Measurements from ENCODE around the gene PPP3CA. TPM values are rescaled to one million over a fixed set of nuclear protein-coding genes. Genes with fewer than 3 reads are reported as not detected.
"Not testable (repeated sequence)": the region's sequence is repeated elsewhere in the genome, so short reads cannot be mapped to it uniquely, and the experiment has no call there.

The PPP3CA gene
- polyA plus RNA-seq, 1 donor (not counting 4 experiments of a cell fraction or from before 2014, with no cell fraction given), result 43.3 TPM

GRCh38 chr4:101000496-101000895 lies 346.8 kb downstream of the PPP3CA start:
- FAIRE-seq, result no peak

GRCh38 chr4:100995671-100996070 lies 351.7 kb downstream of the PPP3CA start:
- no peak overlapping the region for H3K27ac ChIP-seq (ENCODE audit: control insufficient read depth, insufficient read depth, low read length)
- no peaks in the 10 kb centered on the region for H3K9me1 ChIP-seq (ENCODE audit: control insufficient read depth, extremely low read depth, insufficient read depth, low read length)
- TF ChIP-seq EZH2 (IDR thresholded peaks at IDR 0.05; ENCODE audit: low read length), result no peak
- TF ChIP-seq CTCF (optimal IDR thresholded peaks at IDR 0.05 in 1 of 3, IDR thresholded peaks at IDR 0.05 in 1 of 3, conservative IDR thresholded peaks at IDR 0.05 in 1 of 3; ENCODE audit: extremely low read depth in 1 of 3, insufficient read depth in 2 of 3, low read length in 3 of 3), result no peak
- H3K27me3 ChIP-seq (ENCODE audit: control insufficient read depth, extremely low read depth, insufficient read depth, low read length), result no peaks in the 10 kb centered on the region
- H4K20me1 ChIP-seq (ENCODE audit: control insufficient read depth, extremely low read depth, insufficient read depth, low read length), result no peaks in the 10 kb centered on the region
- DNase-seq (ENCODE audit: low read depth, low spot score) (no peak), FAIRE-seq (no peak)
- H2AFZ ChIP-seq (ENCODE audit: control insufficient read depth, low read length), result no peak overlapping the region
- H3K4me1 ChIP-seq (ENCODE audit: control insufficient read depth, extremely low read depth, insufficient read depth, low read length), result no peaks in the 10 kb centered on the region
- no peaks in the 10 kb centered on the region for H3K79me2 ChIP-seq (ENCODE audit: control insufficient read depth, insufficient read depth, low read length)
- no peak overlapping the region for H3K4me3 ChIP-seq (ENCODE audit: control insufficient read depth in 2 of 3, extremely low read depth in 1 of 3, insufficient read depth in 2 of 3, low read depth in 1 of 3, low read length in 3 of 3)
- dilution Hi-C loops (cut with MboI; ENCODE audit: extremely low pct_ligation_motif_present, low sequenced_read_pairs), result no loop called here
- no peak overlapping the region for H3K4me2 ChIP-seq (ENCODE audit: control insufficient read depth, extremely low read depth, insufficient read depth, low read depth, low read length)
- no peak overlapping the region for H3K9ac ChIP-seq (ENCODE audit: control insufficient read depth, extremely low read depth, insufficient read depth, low read length)
- no peaks in the 10 kb centered on the region for H3K36me3 ChIP-seq (ENCODE audit: control insufficient read depth in 2 of 2, extremely low read depth in 1 of 2, insufficient read depth in 2 of 2, low read length in 2 of 2)
- no peaks in the 10 kb centered on the region for H3K9me3 ChIP-seq (ENCODE audit: control insufficient read depth, low read depth, low read length)

More at GRCh38 chr4:101000496-101000895, 346.8 kb downstream of the PPP3CA start:
- Histone ChIP-seq H3K9me3 (ENCODE audit: control insufficient read depth, low read depth, low read length) (no peaks in the 10 kb centered on the region), H2AFZ (ENCODE audit: control insufficient read depth, low read length) (no peak overlapping the region), H3K9me1 (ENCODE audit: control insufficient read depth, extremely low read depth, insufficient read depth, low read length) (no peaks in the 10 kb centered on the region), H3K27me3 (ENCODE audit: control insufficient read depth, extremely low read depth, insufficient read depth, low read length) (no peaks in the 10 kb centered on the region), H3K27ac (ENCODE audit: control insufficient read depth, insufficient read depth, low read length) (no peak overlapping the region), H4K20me1 (ENCODE audit: control insufficient read depth, extremely low read depth, insufficient read depth, low read length) (no peaks in the 10 kb centered on the region), H3K9ac (ENCODE audit: control insufficient read depth, extremely low read depth, insufficient read depth, low read length) (no peak overlapping the region), H3K4me2 (ENCODE audit: control insufficient read depth, extremely low read depth, insufficient read depth, low read depth, low read length) (no peak overlapping the region), H3K36me3 (ENCODE audit: control insufficient read depth in 2 of 2, extremely low read depth in 1 of 2, insufficient read depth in 2 of 2, low read length in 2 of 2) (no peaks in the 10 kb centered on the region), H3K79me2 (ENCODE audit: control insufficient read depth, insufficient read depth, low read length) (no peaks in the 10 kb centered on the region), H3K4me1 (ENCODE audit: control insufficient read depth, extremely low read depth, insufficient read depth, low read length) (no peaks in the 10 kb centered on the region), H3K4me3 (ENCODE audit: control insufficient read depth in 2 of 3, extremely low read depth in 1 of 3, insufficient read depth in 2 of 3, low read depth in 1 of 3, low read length in 3 of 3) (no peak overlapping the region)
- TF ChIP-seq EZH2 (IDR thresholded peaks at IDR 0.05; ENCODE audit: low read length) (no peak), CTCF (optimal IDR thresholded peaks at IDR 0.05 in 1 of 3, IDR thresholded peaks at IDR 0.05 in 1 of 3, conservative IDR thresholded peaks at IDR 0.05 in 1 of 3; ENCODE audit: extremely low read depth in 1 of 3, insufficient read depth in 2 of 3, low read length in 3 of 3) (no peak)
- DNase-seq (ENCODE audit: low read depth, low spot score), result no peak
- dilution Hi-C loops (cut with MboI; ENCODE audit: extremely low pct_ligation_motif_present, low sequenced_read_pairs), result no loop called here

- H3K79me2 ChIP-seq (ENCODE audit: control insufficient read depth, insufficient read depth, low read length); H3K9me1 ChIP-seq (ENCODE audit: control insufficient read depth, extremely low read depth, insufficient read depth, low read length); DNase-seq (ENCODE audit: low read depth, low spot score); H2AFZ ChIP-seq (ENCODE audit: control insufficient read depth, low read length); H3K36me3 ChIP-seq (ENCODE audit: control insufficient read depth in 2 of 2, extremely low read depth in 1 of 2, insufficient read depth in 2 of 2, low read length in 2 of 2); H3K4me1 ChIP-seq (ENCODE audit: control insufficient read depth, extremely low read depth, insufficient read depth, low read length); H3K9me3 ChIP-seq (ENCODE audit: control insufficient read depth, low read depth, low read length); dilution Hi-C loops (cut with MboI; ENCODE audit: extremely low pct_ligation_motif_present, low sequenced_read_pairs); H3K4me2 ChIP-seq (ENCODE audit: control insufficient read depth, extremely low read depth, insufficient read depth, low read depth, low read length); H3K27me3 ChIP-seq (ENCODE audit: control insufficient read depth, extremely low read depth, insufficient read depth, low read length); H4K20me1 ChIP-seq (ENCODE audit: control insufficient read depth, extremely low read depth, insufficient read depth, low read length); FAIRE-seq; H3K27ac ChIP-seq (ENCODE audit: control insufficient read depth, insufficient read depth, low read length); H3K4me3 ChIP-seq (ENCODE audit: control insufficient read depth in 2 of 3, extremely low read depth in 1 of 3, insufficient read depth in 2 of 3, low read depth in 1 of 3, low read length in 3 of 3); H3K9ac ChIP-seq (ENCODE audit: control insufficient read depth, extremely low read depth, insufficient read depth, low read length): not testable (repeated sequence)
Measured at GRCh38 chr4:100995002-100995401, 352.3 kb downstream of the PPP3CA start.

- H2AFZ ChIP-seq (ENCODE audit: control insufficient read depth, low read length); H3K4me3 ChIP-seq (ENCODE audit: control insufficient read depth in 2 of 3, extremely low read depth in 1 of 3, insufficient read depth in 2 of 3, low read depth in 1 of 3, low read length in 3 of 3); H3K4me1 ChIP-seq (ENCODE audit: control insufficient read depth, extremely low read depth, insufficient read depth, low read length); H3K9ac ChIP-seq (ENCODE audit: control insufficient read depth, extremely low read depth, insufficient read depth, low read length); H3K4me2 ChIP-seq (ENCODE audit: control insufficient read depth, extremely low read depth, insufficient read depth, low read depth, low read length); dilution Hi-C loops (cut with MboI; ENCODE audit: extremely low pct_ligation_motif_present, low sequenced_read_pairs); H3K27me3 ChIP-seq (ENCODE audit: control insufficient read depth, extremely low read depth, insufficient read depth, low read length); DNase-seq (ENCODE audit: low read depth, low spot score); H3K79me2 ChIP-seq (ENCODE audit: control insufficient read depth, insufficient read depth, low read length); FAIRE-seq; H3K9me1 ChIP-seq (ENCODE audit: control insufficient read depth, extremely low read depth, insufficient read depth, low read length); H4K20me1 ChIP-seq (ENCODE audit: control insufficient read depth, extremely low read depth, insufficient read depth, low read length); H3K9me3 ChIP-seq (ENCODE audit: control insufficient read depth, low read depth, low read length); H3K36me3 ChIP-seq (ENCODE audit: control insufficient read depth in 2 of 2, extremely low read depth in 1 of 2, insufficient read depth in 2 of 2, low read length in 2 of 2); H3K27ac ChIP-seq (ENCODE audit: control insufficient read depth, insufficient read depth, low read length): not testable (repeated sequence)
Measured at GRCh38 chr4:100991332-100992069, 355.8 kb downstream of the PPP3CA start.
